ENCODE measurements around the gene NOX4.
"Not testable (repeated sequence)": the region's sequence is repeated elsewhere in the genome, so short reads cannot be mapped to it uniquely, and the experiment has no call there.

- not testable (repeated sequence) for TF ChIP-seq POLR2AphosphoS5 (IDR thresholded peaks at IDR 0.05; ENCODE audit: low read depth); CTCF (IDR thresholded peaks at IDR 0.05; ENCODE audit: insufficient read depth, low read length); REST (IDR thresholded peaks at IDR 0.05; ENCODE audit: insufficient replicate concordance, low read depth)
Observed at GRCh38 chr11:89387501-89387900, 103.7 kb downstream of the NOX4 start.

All from HL-60 (cell line).